DOHH2 (cell line): ENCODE results near the gene COL8A1.

ENCODE experiments used
- EZH2phosphoT487 ChIP-seq: fragments of 200-600 bp; sonication (generic); IDR thresholded peaks from 2 replicates; pipeline ENCODE4 v1.6.1; 2017; ENCODE audit warnings: borderline replicate concordance, mild to moderate bottlenecking, antibody characterized with exemption, low read length, moderate library complexity, mixed read lengths
- TF ChIP-seq, protein P1 (sequence below): fragments of 200-600 bp; sonication (generic); IDR thresholded peaks from one replicate; pipeline ENCODE4 v1.5.1; 2014; ENCODE audit warnings: antibody characterized with exemption, mild to moderate bottlenecking, low read depth, low read length; ENCODE audit not compliant: poor library complexity, severe bottlenecking

DNA sequence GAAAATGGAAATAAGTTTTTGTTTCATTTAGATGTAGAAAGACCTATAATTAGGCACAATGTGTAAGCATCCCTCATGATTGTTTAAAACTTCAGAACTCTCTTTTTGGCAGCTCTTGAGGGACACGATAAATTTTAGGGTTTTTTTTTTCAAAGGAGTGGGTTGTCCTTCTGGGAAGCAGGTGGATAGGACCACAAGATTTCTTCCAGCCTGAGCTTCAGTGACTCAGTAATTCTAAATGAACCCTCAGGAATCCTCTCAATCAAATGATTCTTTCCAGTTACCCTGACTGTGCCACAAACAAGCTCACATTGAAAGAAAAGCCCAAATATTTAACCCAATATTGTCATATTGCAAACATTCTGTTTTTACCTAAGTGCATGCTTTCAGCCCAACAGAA lies 45.1 kb downstream of the COL8A1 start:
- TF ChIP-seq, protein P1, sequence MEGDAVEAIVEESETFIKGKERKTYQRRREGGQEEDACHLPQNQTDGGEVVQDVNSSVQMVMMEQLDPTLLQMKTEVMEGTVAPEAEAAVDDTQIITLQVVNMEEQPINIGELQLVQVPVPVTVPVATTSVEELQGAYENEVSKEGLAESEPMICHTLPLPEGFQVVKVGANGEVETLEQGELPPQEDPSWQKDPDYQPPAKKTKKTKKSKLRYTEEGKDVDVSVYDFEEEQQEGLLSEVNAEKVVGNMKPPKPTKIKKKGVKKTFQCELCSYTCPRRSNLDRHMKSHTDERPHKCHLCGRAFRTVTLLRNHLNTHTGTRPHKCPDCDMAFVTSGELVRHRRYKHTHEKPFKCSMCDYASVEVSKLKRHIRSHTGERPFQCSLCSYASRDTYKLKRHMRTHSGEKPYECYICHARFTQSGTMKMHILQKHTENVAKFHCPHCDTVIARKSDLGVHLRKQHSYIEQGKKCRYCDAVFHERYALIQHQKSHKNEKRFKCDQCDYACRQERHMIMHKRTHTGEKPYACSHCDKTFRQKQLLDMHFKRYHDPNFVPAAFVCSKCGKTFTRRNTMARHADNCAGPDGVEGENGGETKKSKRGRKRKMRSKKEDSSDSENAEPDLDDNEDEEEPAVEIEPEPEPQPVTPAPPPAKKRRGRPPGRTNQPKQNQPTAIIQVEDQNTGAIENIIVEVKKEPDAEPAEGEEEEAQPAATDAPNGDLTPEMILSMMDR = no peak
- TF ChIP-seq EZH2phosphoT487 = no peak
